Activated T-helper 2 cell treated with anti-CD3 and anti-CD28 coated beads, Interferon-gamma antibody, Interleukin-2, Interleukin-4, amounts not matched to agents 10 μg/mL and 5 μg/mL and 100 μg/mL, durations not matched to agents 14 hours and 24 hours and 36 hours (primary cell): ENCODE data around the gene PEX13. TPM values are rescaled to one million over a fixed set of nuclear protein-coding genes. Genes with fewer than 3 reads are reported as not detected.
"Not testable (repeated sequence)": the region's sequence is repeated elsewhere in the genome, so short reads cannot be mapped to it uniquely, and the experiment has no call there.

ENCODE experiments used
- DNase-seq: peaks from one replicate; pipeline ENCODE4 v3.0.0; 2021; ENCODE audit warnings: low spot score
- H3K27ac Mint-ChIP-seq: one replicate; pipeline ENCODE4 v1.8.0; 2021; ENCODE audit warnings: mixed read lengths
- H3K27me3 Mint-ChIP-seq: one replicate; pipeline ENCODE4 v1.8.0; 2021; ENCODE audit warnings: low read depth, mixed read lengths
- H3K36me3 Mint-ChIP-seq: one replicate; pipeline ENCODE4 v1.8.0; 2021; ENCODE audit warnings: low read depth, mixed read lengths
- H3K4me1 Mint-ChIP-seq: one replicate; pipeline ENCODE4 v1.8.0; 2021; ENCODE audit warnings: low read depth, mixed read lengths
- H3K4me3 Mint-ChIP-seq: one replicate; pipeline ENCODE4 v1.8.0; 2021; ENCODE audit warnings: low read depth, mild to moderate bottlenecking, moderate library complexity, mixed read lengths
- H3K9me3 Mint-ChIP-seq: one replicate; pipeline ENCODE4 v1.8.0; 2021; ENCODE audit warnings: mixed read lengths
- intact Hi-C: fragments of 100-400 bp; cut with micrococcal nuclease; formaldehyde crosslinking; loops from one replicate; pipeline ENCODE4 v1.15.1; 2023
- total RNA-seq: library from RNA; stranded (reverse); gene quantifications from 2 replicates; pipeline ENCODE4 v1.2.3, GENCODE V29; 2022

Gene PEX13
- total RNA-seq, 1 donor from 2014 or later, result 17.9 TPM

GRCh38 chr2:60987041-60987440 is 30.5 kb upstream of the PEX13 start:
- Mint-ChIP-seq H3K27ac (no peak overlapping the region), H3K9me3 (peaks cover 19% of the 10 kb centered on the region), H3K27me3 (no peaks in the 10 kb centered on the region), H3K4me3 (no peak overlapping the region), H3K4me1 (peaks cover 2% of the 10 kb centered on the region), H3K36me3 (peaks cover 18% of the 10 kb centered on the region)
- intact Hi-C loops, result no loop called here
- no peak for DNase-seq

- H3K27me3 Mint-ChIP-seq, H3K4me1 Mint-ChIP-seq, intact Hi-C loops, H3K4me3 Mint-ChIP-seq, DNase-seq, H3K27ac Mint-ChIP-seq: not testable (repeated sequence)
- Mint-ChIP-seq H3K9me3 (peaks cover 24% of the 10 kb centered on the region), H3K36me3 (peaks cover 23% of the 10 kb centered on the region)
Measured at GRCh38 chr2:60987656-60988055, 29.9 kb upstream of the PEX13 start.

- Mint-ChIP-seq H3K27ac (no peak overlapping the region), H3K27me3 (no peaks in the 10 kb centered on the region), H3K9me3 (peaks cover 29% of the 10 kb centered on the region), H3K4me3 (no peak overlapping the region), H3K36me3 (peaks cover 31% of the 10 kb centered on the region), H3K4me1 (peaks cover 13% of the 10 kb centered on the region)
- DNase-seq, result no peak
- intact Hi-C loops, result no loop called here
Measured at GRCh38 chr2:60989259-60989658, 28.3 kb upstream of the PEX13 start.

- Mint-ChIP-seq H3K36me3 (peaks cover 31% of the 10 kb centered on the region), H3K27ac (no peak overlapping the region), H3K4me3 (no peak overlapping the region)
Measured at GRCh38 chr2:60991644-60992043, 25.9 kb upstream of the PEX13 start.

GRCh38 chr2:60992985-60993392 is 24.5 kb upstream of the PEX13 start:
- Mint-ChIP-seq H3K27me3 (no peaks in the 10 kb centered on the region), H3K4me3 (no peak overlapping the region), H3K9me3 (peaks cover 29% of the 10 kb centered on the region), H3K36me3 (peaks cover 31% of the 10 kb centered on the region), H3K27ac (no peak overlapping the region), H3K4me1 (peaks cover 13% of the 10 kb centered on the region)
- no peak for DNase-seq
- intact Hi-C loops, result no loop called here

More at GRCh38 chr2:60991644-60992043, 25.9 kb upstream of the PEX13 start:
- H3K9me3 Mint-ChIP-seq, result peaks cover 29% of the 10 kb centered on the region
- H3K4me1 Mint-ChIP-seq, result peaks cover 13% of the 10 kb centered on the region
- H3K27me3 Mint-ChIP-seq, result no peaks in the 10 kb centered on the region
- no peak for DNase-seq
- intact Hi-C loops, result no loop called here

GRCh38 chr2:60994131-60994530 is 23.4 kb upstream of the PEX13 start:
- Mint-ChIP-seq H3K4me1 (peaks cover 13% of the 10 kb centered on the region), H3K9me3 (peaks cover 29% of the 10 kb centered on the region), H3K4me3 (no peak overlapping the region), H3K27me3 (no peaks in the 10 kb centered on the region), H3K27ac (no peak overlapping the region), H3K36me3 (peaks cover 31% of the 10 kb centered on the region)
- intact Hi-C loops, result no loop called here
- DNase-seq, result no peak

GRCh38 chr2:60998628-60999545 is 18.6 kb upstream of the PEX13 start:
- DNase-seq, result no peak
- Mint-ChIP-seq H3K27me3 (no peaks in the 10 kb centered on the region), H3K36me3 (peaks cover 3% of the 10 kb centered on the region), H3K9me3 (no peaks in the 10 kb centered on the region), H3K4me1 (peaks cover 3% of the 10 kb centered on the region), H3K4me3 (no peak overlapping the region), H3K27ac (no peak overlapping the region)
- intact Hi-C loops, result loop anchor here (1.0 to 2.0 kb wide), 5 partner anchors 68 to 292 kb away; partner anchors contain the start of gene REL

- Mint-ChIP-seq H3K4me1 (no peaks in the 10 kb centered on the region), H3K27ac (no peak overlapping the region), H3K27me3 (no peaks in the 10 kb centered on the region), H3K36me3 (peaks cover 3% of the 10 kb centered on the region), H3K4me3 (no peak overlapping the region), H3K9me3 (no peaks in the 10 kb centered on the region)
- DNase-seq, result no peak
- intact Hi-C loops, result no loop called here
Measured at GRCh38 chr2:61005736-61006135, 11.8 kb upstream of the PEX13 start.

GRCh38 chr2:61006486-61007105 is 10.9 kb upstream of the PEX13 start:
- intact Hi-C loops, result no loop called here
- Mint-ChIP-seq H3K4me1 (no peaks in the 10 kb centered on the region), H3K27me3 (no peaks in the 10 kb centered on the region), H3K36me3 (peaks cover 3% of the 10 kb centered on the region), H3K9me3 (no peaks in the 10 kb centered on the region), H3K27ac (no peak overlapping the region), H3K4me3 (no peak overlapping the region)
- no peak for DNase-seq

- intact Hi-C loops, result no loop called here
- Mint-ChIP-seq H3K27me3 (no peaks in the 10 kb centered on the region), H3K4me1 (peaks cover 10% of the 10 kb centered on the region)
Measured at GRCh38 chr2:61009355-61009754, 8.2 kb upstream of the PEX13 start.

GRCh38 chr2:61011678-61012077 is 5.8 kb upstream of the PEX13 start:
- Mint-ChIP-seq H3K4me3 (no peak overlapping the region), H3K27me3 (no peaks in the 10 kb centered on the region), H3K36me3 (peaks cover 6% of the 10 kb centered on the region), H3K4me1 (peaks cover 27% of the 10 kb centered on the region), H3K9me3 (no peaks in the 10 kb centered on the region), H3K27ac (no peak overlapping the region)
- DNase-seq, result no peak
- intact Hi-C loops, result no loop called here

More at GRCh38 chr2:61009355-61009754, 8.2 kb upstream of the PEX13 start:
- no peak overlapping the region for H3K27ac Mint-ChIP-seq
- no peak overlapping the region for H3K4me3 Mint-ChIP-seq
- no peaks in the 10 kb centered on the region for H3K9me3 Mint-ChIP-seq
- H3K36me3 Mint-ChIP-seq, result peaks cover 3% of the 10 kb centered on the region
- DNase-seq, result no peak

GRCh38 chr2:61012303-61012702 is 5.2 kb upstream of the PEX13 start:
- H3K27ac Mint-ChIP-seq, DNase-seq, H3K4me3 Mint-ChIP-seq, H3K36me3 Mint-ChIP-seq, intact Hi-C loops, H3K9me3 Mint-ChIP-seq, H3K27me3 Mint-ChIP-seq: not testable (repeated sequence)
- peaks cover 27% of the 10 kb centered on the region for H3K4me1 Mint-ChIP-seq

- peaks cover 6% of the 10 kb centered on the region for H3K36me3 Mint-ChIP-seq
- peaks cover 29% of the 10 kb centered on the region for H3K4me1 Mint-ChIP-seq
- H3K27ac Mint-ChIP-seq, result no peak overlapping the region
- DNase-seq, result no peak
- no peaks in the 10 kb centered on the region for H3K9me3 Mint-ChIP-seq
- H3K27me3 Mint-ChIP-seq, result no peaks in the 10 kb centered on the region
- intact Hi-C loops, result no loop called here
- H3K4me3 Mint-ChIP-seq, result no peak overlapping the region
Measured at GRCh38 chr2:61013382-61013781, 4.1 kb upstream of the PEX13 start.
